CD4-positive, alpha-beta T cell treated with Interleukin-1 beta for 1 hour (primary cell): ENCODE results near the gene DPYSL4.

Experiments
- DNase-seq, 2 donors: peaks; one replicate each; pipeline ENCODE4 v3.0.0-alpha.2; 2020 to 2022

DPYSL4 gene

DNA sequence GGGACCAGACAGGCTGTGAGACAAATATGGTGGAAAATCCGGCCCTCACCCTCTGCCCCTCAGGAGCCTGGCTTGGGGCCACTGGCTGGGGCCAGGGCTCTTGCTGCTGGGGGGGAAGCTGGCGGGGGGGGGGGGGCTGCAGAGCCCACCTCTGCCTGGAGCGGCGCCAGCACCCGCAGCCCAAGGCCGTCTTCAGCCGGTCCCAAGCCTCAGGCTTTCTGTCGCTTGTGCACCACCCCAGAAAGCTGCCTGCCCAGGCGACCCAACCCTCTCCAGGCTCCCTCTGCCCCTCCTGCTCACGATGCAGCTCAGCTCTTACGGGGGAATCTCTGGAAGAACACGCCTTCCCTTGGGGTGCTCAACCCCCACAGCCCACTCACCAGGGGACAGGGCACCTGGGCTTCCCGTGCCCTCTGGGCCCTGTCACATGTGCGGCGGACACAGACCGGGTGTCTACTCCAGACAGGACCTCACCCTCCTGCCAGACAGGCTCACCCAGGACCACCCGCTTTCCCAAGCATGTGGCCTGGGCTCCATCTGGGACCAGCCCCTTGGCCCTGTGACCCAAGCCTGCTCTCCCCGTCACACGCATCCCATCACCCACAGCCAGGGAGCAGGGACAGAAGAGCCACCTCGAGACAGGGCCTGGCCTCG lies 43.9 kb downstream of the DPYSL4 start:
- no peak for DNase-seq

DNA sequence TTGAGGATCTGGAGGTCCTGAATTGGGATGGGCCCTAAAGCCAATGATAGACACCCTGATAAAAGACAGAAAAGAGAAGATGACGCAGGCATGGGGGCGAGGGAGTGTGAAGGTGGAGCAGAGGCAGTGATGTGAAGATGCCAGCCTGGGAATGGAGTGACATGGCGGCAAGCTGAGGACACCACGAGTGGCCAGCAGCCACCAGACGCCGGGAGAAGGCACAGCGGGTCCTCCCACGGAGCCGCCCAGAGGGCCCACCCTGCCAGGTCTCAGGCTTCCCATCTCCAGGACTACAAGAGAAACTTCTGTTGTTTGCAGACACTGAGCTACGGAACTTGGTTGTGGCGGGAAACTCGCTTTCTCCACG lies 44.9 kb downstream of the DPYSL4 start:
- no peak for DNase-seq

DNA sequence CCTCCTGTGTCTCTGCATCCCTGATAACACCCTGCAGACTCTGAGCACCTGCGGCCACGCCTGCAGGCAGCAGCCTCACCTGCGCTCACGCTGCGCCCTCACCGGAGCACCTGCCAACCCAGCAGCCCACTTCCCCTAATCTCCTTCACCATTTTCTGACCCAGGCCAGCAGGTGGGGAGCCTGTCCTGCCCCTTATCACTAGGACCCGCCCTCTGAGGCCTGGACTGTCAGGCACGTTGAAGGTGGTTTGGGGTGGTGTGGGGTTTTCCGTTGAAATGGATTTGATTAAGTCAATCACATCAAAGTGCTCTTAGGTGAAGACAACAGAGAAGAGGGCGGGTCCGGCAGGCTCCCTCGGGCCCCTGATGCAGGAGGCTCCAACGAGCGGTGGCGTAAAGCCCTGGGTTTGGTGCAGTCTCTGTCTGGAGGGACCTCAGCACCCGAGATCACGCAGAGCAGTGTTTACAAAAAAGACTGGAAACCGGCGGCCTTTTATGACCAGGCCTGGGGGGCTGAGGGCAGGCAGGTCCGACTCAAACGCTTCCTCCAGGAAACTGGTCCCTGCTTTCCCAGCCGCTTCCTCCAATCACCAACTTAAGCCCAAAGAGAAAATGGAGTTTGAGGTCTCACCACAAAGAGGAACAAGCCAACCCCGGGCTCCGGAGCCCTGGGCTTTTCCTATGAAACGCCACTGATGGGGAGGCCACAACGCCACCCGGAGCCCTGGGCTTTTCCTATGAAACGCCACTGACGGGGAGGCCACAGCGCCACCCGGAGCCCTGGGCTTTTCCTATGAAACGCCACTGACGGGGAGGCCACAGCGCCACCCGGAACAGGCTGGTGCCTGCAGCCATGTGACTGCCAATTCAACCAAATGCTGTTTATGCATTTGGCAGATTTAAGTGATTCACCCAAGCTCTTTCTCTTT lies 45.5 kb downstream of the DPYSL4 start:
- DNase-seq, result peak; percentile 34 to 38

DNA sequence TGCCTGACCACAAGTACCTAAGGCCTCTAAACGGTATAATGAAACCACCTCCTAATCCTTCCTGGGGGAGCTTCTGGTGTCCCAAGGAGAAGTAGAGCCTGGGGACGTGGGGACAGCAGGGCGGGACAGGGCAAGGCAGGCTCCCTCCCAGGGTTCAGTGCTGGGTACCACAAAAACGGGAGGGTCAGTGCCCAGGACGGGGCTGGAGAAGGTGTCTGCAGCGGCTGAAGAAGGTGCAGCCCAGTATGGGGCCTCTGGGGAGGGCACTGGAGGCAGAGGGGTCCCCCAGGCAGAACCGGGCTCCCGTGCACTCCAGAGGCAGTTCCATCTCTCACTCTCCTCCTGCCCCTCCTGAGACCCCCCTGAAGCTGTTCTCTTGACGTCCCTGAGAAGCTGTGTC lies 46.2 kb downstream of the DPYSL4 start:
- DNase-seq, result no peak

DNA sequence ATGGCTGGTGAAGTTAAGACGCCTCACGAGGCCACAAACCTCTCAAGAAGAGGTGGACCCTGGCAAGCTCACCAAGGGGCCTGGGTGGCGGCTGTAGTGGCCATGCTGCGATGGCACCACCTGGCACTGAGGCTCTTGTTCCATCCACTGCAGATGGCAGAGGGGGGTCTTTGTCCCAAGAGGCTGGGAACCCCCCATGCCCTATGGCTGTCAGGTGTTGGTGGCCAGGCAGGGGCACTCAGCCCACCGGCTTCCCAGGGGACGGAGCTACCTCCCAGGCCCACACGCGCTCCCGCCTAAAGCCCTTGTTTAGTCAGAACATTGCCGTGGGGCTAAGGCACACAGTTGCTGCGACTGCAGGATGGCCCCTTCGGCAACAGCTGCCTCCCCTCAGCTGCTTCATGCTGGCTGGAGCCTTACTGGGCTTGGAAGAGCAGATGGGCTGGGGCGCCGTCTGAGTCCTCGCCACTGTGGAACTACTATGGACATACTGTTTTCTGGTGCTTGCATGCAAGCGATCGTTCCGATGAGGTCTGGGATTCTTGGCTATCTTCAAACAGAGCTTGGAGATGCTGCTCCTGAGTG lies 46.8 kb downstream of the DPYSL4 start:
- DNase-seq, result no peak

DNA sequence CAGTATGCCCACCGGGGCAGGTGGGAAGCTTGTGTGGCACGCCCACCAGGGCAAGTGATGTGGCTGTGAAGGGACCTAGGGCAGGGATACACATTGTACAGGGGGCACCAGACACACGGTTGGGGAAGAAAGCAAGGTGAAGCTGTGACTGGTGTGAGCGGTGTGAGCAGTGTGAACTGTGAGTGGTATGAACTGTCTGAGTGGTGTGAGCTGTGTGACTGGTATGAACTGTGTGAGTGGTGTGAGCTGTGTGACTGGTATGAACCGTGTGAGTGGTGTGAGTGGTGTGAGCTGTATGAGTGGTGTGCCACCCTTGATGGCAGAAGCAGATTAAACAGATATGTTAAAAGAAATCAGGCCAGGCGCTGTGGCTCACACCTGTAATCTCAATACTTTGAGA lies 48.1 kb downstream of the DPYSL4 start:
- no peak for DNase-seq

DNA sequence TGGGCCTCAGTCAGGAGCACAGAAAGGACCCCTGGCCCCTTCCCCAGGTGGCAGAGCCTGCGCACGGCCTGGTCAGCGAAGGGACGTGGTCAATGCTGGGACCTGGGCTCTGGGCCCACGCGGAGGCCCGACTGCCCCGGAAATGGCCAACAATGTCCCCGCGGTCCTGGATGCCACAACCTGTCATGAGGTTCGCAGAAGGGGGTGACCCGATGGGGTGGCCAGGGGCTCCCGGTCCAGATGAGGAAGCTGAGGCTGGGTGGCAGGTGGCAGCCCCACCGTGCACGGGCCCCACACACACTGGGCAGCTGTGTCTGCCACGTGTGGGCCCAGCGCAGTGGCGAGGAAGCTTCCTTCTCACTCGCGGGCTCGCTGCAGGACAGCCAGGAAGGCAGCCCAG lies 49.4 kb downstream of the DPYSL4 start:
- DNase-seq, result no peak

DNA sequence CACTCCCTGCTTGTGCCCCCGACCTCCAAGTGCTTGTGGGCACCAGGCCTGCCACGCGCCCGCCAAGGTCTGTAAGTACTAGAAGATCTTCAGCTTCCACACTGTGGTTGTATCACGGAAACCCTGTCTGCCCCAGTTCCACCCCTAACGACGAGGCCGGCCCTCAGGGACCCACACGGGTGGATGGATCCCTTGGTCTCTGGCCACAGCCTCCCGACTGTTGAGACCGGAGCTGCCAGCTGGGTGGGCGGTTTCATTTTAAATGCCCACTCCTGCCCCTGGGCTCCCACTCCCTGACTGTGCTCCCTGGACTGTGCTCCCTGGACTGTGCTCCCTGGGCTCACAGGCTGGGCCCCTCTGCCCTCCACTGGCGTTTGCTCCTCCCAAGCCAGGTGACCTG lies 50.1 kb downstream of the DPYSL4 start:
- no peak for DNase-seq

DNA sequence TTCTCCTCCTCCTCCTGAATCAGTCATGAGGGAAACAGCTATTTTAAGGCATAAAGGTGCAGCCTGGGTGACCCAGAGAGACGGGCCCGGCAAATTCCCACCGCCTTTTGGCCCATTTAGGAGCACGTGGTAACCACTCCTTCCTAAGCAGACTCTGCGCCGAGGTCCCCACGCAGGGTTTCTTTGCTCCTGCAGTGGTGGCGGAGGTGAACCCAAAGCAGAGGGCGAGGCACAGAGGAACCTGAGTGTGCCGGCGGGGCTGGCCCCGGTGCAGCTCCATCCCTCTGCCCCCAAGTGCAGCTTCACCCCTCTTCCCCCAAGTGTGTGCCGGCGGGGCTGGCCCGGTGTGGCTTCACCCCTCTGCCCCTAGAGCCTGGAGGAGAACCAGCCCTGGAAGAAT lies 50.6 kb downstream of the DPYSL4 start:
- no peak for DNase-seq

DNA sequence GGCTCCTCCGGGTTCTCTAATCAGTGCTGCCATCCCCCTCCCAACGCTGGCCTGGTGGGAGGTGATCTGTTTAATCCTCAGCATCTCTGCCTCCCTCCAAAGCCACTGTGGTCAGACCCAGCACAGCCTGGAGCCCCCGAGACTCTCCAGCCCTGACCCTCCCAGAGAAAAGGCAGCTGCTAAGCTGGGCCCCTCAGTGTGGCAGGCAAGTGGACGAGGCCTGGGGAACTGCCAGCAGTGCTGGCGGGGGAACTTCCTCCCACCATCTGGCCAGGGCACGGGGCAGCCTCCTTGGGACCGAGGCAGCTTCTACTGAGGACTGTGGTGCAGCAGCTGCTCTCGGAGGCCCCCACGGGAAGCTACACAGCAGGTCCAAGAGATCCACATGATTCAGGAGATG lies 51.1 kb downstream of the DPYSL4 start:
- no peak for DNase-seq

DNA sequence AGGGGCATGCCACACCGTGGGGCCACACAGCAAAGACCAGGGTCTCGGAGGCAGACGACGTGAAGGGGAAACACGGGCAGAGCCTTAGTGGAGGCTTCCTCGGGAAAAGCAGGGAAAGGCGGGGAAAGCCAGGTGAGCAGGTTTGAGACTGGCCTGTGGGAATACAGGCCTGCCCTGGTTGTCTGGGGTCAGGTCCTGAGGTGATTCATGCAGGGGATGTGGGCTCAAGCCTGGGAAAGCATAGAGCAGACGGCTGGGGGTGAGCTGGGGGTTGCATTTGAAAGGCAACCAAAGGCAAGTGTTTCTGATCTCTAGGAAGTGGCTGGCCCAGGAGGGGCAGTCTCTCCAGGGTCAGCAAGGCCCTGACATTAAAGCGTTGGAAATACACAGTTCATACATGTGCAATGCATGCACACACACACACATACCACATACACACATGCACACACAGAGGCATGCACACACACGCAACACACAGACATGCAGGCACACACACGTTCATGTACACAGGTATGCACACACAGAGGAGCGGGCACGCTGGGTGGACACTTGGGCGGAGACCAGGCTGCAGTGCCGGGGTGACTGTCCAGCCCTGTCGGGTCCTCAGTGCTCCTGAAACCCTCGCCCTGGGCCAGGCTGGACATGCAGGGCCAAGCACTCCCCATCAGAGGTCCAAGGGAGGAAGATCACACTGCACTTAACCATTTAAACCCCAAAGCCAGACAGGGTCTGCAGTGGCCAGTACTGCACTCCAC lies 51.8 kb downstream of the DPYSL4 start:
- no peak for DNase-seq

DNA sequence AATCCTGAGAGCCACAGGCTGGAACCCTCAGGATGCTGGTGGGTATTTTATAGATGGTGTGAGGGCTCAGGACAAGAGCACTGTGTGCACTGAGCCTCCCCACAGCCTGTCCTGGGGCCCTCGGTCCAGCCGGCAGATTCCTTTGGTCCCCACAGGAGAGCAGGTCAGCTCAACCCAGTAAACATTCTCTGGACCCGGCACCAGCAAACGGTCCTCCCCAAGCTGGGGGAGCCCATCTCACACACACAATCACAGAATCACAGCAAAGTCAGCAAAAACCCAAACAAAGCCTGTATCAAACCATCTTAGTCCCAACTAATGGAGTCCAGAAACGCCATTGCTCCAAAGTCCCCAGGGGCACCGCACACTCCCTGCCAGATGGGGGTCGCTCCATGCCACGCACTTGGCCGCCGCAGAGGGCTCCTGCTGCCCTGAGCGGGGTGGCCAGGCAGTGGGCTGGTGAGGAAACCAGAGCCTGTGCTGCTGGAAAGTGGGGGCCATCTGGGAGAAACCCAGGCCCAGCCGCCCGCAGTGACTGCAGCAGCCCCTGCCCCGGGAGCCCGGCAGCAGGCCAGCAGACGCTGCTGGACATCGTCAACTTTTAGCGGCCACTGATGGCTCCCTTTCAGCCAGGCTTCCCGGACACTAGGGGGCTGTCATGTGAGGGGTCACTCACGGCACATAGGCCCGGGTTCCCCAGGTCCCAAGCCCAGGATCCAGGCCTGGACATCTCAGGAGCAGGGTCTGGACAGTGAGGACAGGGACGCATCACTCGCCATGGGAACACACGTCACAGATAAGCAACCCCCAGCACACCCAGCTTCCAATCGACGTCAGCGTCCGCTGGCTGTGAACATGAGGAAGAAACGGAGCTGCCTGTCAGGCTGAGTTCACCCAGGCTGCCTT lies 52.6 kb downstream of the DPYSL4 start:
- DNase-seq, result no peak

DNA sequence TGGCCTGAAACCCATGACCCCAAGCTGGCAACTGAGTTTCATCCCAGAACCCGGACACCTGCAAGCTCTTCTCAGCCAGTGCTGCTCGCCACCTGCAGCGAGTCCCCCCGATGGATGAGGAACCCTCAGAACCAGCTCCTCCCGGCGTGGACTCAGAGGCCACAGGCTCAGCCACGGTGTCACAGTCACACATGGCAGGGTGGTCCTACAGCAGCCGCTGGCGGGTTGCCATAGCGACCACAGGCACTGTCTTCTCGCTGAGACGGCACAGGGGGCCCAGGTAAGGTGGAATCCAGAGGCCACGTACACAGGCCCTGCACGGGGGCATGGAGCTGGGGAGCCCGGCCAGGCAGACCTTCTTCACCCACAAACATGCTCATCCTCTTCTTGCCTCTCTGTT lies 53.4 kb downstream of the DPYSL4 start:
- DNase-seq, result no peak

DNA sequence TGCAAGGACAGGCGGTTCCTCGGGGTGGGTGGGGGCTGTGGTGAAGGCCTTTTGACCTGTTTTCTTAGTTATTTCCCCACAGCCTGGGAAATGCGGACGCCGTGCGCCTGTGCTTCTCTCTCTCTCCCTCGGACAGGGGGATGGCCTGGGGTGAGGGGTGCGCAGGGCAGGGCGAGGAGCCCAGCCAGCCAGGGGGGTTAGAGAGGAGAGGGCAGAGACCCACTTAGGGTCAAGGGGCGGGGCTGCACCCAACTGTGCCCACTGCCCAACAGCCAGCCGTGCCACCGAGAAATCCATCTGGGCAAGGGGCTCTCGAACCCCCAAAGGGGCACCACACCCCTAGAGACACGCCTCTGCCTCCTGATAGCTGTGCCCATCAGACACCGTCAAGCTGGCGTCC lies 53.8 kb downstream of the DPYSL4 start:
- DNase-seq, result no peak

DNA sequence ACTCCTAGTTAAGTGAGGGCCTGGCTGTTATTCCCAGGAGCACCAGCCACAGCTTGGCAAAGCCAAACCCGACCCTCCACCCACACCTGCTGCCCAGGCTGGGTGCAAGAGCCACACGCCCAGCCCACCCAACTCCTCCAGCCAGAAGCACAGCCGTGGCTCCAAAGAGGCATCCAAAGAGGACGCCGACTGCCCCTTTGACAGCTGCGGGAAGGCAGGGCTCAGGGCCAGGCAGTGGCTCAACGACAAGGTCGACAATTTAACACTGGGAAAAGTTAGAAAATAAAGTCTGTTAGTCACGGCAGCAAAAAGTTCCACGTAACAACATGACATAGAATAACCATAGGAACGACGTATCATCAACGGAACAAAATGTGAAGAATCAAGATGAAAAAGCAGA lies 54.3 kb downstream of the DPYSL4 start:
- no peak for DNase-seq

DNA sequence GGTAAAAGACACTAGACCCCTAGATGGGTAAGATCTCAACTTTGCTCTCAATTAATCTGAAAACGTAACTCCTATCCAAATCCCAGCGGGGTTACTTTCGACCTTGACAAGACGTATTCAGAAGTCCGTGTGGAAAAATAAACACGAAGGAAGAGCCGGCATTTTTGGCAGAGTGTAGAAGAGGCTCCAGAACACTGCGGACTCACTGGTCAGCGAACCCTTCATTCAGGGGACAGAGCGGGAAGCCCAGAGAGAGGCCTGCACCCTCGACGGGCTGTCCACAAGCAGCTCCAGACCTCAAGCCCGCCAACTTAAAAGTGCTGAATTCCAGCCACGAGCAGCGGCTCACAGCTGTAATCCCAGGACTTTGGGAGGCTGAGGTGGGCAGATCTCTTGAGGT lies 54.7 kb downstream of the DPYSL4 start:
- no peak for DNase-seq

DNA sequence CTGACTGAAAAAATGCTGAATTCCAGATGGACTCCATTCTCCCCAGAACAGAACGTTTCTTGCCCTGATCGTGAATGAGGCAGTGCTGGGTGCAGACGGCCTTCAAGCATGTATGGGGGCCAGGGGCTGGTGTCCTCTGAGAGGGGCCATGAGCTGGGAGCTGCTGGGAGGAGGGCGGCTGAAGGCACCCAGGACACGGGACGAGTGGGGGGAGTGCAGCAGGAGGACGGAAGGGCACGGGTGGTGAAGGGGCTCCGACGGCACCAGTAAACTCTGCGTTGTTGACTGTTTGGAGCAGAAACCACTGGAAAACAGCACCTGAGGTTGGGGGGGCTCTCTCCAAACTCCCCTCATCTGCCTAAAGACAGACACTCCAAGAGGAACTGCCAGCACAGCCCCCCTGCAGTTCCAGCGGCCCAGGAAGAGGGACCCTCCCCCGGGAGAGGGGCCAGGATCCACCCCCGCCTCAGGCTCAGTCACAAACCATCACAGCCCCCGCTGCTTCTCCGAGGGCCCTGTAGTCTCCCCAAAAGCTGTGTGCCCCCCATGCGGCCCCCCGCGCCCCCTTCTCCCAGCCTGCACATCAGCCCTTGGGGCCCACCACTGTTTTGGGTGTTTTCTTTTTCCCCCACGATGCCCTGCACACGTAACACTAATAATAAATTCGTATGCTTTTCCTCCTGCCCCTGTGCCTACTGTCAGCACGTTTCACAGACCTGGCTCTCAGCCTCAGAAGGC lies 55.5 kb downstream of the DPYSL4 start:
- no peak for DNase-seq

DNA sequence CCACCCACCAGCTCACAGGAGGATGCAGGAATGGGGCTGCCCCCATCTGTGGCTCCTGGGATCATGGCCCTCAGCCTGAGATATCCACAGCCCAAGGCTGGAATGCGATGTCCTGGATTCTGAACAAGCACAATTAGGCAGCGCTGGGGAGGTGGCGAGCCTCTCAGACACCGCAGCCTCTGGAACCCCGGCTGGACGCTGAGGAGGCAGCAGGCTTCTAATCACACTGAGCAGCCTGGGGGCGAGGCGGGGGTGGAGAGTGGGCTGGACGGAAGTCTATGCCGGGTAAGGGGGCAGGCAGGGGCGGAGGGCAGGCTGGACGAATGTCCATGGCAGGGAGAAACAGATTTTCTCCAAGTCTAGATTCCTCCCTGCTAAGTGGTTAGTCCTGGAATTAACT lies 56.4 kb downstream of the DPYSL4 start:
- DNase-seq, result no peak

DNA sequence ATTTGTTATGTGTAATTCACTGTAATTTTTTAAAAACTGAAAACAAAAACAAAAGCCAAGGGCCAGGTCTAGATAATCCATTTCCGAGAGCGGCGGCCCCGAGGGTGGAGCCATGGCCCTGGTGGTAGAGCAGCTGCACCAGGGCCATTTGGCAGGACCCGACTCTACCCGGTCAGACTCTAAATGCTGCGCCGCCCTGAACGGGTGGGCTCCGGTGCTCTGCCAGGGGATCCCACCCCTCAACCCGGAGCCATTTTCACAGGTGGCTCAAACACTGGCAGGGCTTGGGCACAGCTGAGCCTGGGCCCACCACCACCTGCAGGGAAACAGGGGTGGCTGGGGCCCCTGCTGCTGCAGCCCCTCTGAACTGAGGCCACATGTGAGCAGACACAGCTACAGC lies 56.9 kb downstream of the DPYSL4 start:
- DNase-seq, result no peak

DNA sequence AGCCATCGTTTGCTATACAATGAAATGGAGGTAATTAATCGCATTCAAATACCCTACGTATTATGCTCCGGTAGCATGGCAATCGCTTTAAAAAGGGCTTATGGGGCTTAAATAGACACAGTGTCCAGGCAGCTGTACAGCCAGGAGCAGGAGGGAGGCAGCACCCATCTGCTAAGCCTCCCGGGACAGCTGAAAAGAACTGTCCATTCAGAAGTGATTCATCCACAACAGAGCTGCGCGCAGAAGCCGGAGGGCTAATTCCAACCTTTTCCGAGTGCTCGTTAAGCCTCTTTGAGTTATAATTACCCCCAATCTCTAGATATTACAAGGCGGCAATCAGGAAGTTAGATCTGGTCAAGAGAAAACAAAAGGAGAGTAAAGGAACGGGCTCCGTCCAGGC lies 58.3 kb downstream of the DPYSL4 start:
- DNase-seq, result no peak

DNA sequence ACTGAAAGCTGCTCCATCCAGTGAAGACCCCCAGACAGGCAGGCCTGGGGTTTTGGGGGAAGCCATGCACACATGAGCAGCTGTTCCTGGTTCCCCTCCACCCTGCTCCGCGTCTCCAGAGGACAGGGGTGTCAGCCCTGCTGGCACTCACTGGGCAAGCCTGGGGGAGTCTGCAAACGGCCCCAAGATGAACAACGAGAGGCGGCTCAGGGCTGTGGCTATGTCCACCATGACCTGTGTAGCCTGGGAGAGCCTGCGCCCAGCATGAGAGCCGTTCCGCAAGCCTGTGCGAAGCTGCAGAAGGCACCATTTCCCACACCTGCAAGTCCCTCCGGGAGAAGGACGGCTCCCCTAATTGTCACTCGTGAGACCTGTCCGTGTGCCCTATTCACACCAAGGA lies 59.5 kb downstream of the DPYSL4 start:
- no peak for DNase-seq

DNA sequence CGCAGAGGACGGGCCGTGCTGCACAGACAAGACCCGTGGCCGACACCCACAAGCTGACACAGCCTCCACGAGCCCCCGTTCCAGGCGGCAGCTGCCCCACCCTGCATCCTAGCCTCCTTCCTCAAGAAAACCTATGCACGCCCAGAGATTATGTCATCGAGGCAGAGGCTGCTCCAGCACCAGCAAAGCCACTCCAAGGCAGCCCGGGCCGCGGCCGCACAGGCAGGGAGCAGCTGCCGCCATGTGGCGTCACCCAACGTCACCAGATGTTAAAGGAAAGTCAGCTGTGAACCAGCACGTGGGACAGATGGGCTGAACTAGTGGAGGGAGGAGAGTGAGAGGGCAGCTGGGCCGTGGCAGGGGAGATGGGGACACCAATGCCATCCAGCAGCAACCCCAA lies 61.2 kb downstream of the DPYSL4 start:
- no peak for DNase-seq
